SK-N-SH treated with all-trans-retinoic acid at 6 μM for 48 hours (cell line): ENCODE results near the gene CNTN6.

Experiments used
- ATAC-seq: fragments of 200-7000 bp; cut with Tn5 transposase; 3 replicates; pipeline ENCODE4 v1.9.1; 2020; ENCODE audit warnings: mild to moderate bottlenecking, moderate library complexity
- ARNTL ChIP-seq: fragments of 450-650 bp; formaldehyde crosslinking; IDR thresholded peaks from 2 replicates; pipeline ENCODE4 v1.5.0; 2020; ENCODE audit warnings: low read depth, mild to moderate bottlenecking, moderate library complexity, borderline replicate concordance
- BACH2 ChIP-seq: fragments of 250-450 bp; sonication (Bioruptor Pico); IDR thresholded peaks from 2 replicates; pipeline ENCODE4 v1.9.0; 2021; ENCODE audit warnings: mild to moderate bottlenecking, borderline replicate concordance
- CREB5 ChIP-seq: fragments of 250-450 bp; sonication (Bioruptor Pico); IDR thresholded peaks from 2 replicates; pipeline ENCODE4 v1.5.1; 2020; ENCODE audit warnings: low read depth, mild to moderate bottlenecking, moderate library complexity
- CSDC2 ChIP-seq: fragments of 250-450 bp; sonication (Bioruptor Pico); IDR thresholded peaks from 2 replicates; pipeline ENCODE4 v1.5.0; 2020; ENCODE audit warnings: mild to moderate bottlenecking, moderate library complexity
- CSRNP3 ChIP-seq: fragments of 250-450 bp; sonication (Bioruptor Pico); IDR thresholded peaks from 2 replicates; pipeline ENCODE4 v1.5.1; 2021; ENCODE audit warnings: mild to moderate bottlenecking, moderate library complexity
- ESRRG ChIP-seq: fragments of 250-450 bp; sonication (Bioruptor Pico); IDR thresholded peaks from 2 replicates; pipeline ENCODE4 v1.6.1; 2021; ENCODE audit warnings: mild to moderate bottlenecking
- GLIS3 ChIP-seq: fragments of 250-450 bp; sonication (Bioruptor Pico); IDR thresholded peaks from 2 replicates; pipeline ENCODE4 v1.5.0; 2020; ENCODE audit warnings: mild to moderate bottlenecking, moderate library complexity
- ISL1 ChIP-seq: fragments of 250-450 bp; sonication (Bioruptor Pico); IDR thresholded peaks from 2 replicates; pipeline ENCODE4 v2.1.2; 2022; ENCODE audit warnings: mild to moderate bottlenecking, moderate library complexity
- OSR1 ChIP-seq: fragments of 250-450 bp; sonication (Bioruptor Pico); IDR thresholded peaks from 2 replicates; pipeline ENCODE4 v1.8.0; 2022; ENCODE audit warnings: moderate library complexity, mild to moderate bottlenecking, inconsistent platforms
- PATZ1 ChIP-seq: fragments of 250-450 bp; sonication (Bioruptor Pico); IDR thresholded peaks from 2 replicates; pipeline ENCODE4 v1.8.0; 2020; ENCODE audit warnings: mild to moderate bottlenecking, moderate library complexity, borderline replicate concordance
- POU6F1 ChIP-seq: fragments of 250-450 bp; sonication (Bioruptor Pico); IDR thresholded peaks from 2 replicates; pipeline ENCODE4 v1.8.0; 2021; ENCODE audit warnings: low read depth, mild to moderate bottlenecking, moderate library complexity, borderline replicate concordance
- PPARA ChIP-seq: fragments of 250-450 bp; sonication (Bioruptor Pico); IDR thresholded peaks from 2 replicates; pipeline ENCODE4 v1.5.0; 2020; ENCODE audit warnings: mild to moderate bottlenecking, borderline replicate concordance
- RARB ChIP-seq: fragments of 250-450 bp; sonication (Bioruptor Pico); IDR thresholded peaks from 2 replicates; pipeline ENCODE4 v1.8.0; 2021; ENCODE audit warnings: mild to moderate bottlenecking, moderate library complexity
- SNAI2 ChIP-seq: fragments of 250-450 bp; sonication (Bioruptor Pico); IDR thresholded peaks from 2 replicates; pipeline ENCODE4 v1.5.0; 2020; ENCODE audit warnings: mild to moderate bottlenecking, moderate library complexity
- TCF4 ChIP-seq: fragments of 250-450 bp; sonication (Bioruptor Pico); IDR thresholded peaks from 2 replicates; pipeline ENCODE4 v1.8.0; 2021; ENCODE audit warnings: mild to moderate bottlenecking, moderate library complexity, borderline replicate concordance
- TOX ChIP-seq: fragments of 250-450 bp; sonication (Bioruptor Pico); IDR thresholded peaks from 2 replicates; pipeline ENCODE4 v1.8.0; 2021; ENCODE audit warnings: mild to moderate bottlenecking, moderate library complexity, borderline replicate concordance
- TSHZ2 ChIP-seq: fragments of 250-450 bp; sonication (Bioruptor Pico); IDR thresholded peaks from 2 replicates; pipeline ENCODE4 v1.5.0; 2020; ENCODE audit warnings: mild to moderate bottlenecking, moderate library complexity
- ZC3H10 ChIP-seq: fragments of 250-450 bp; sonication (Bioruptor Pico); IDR thresholded peaks from 2 replicates; pipeline ENCODE4 v1.5.1; 2021; ENCODE audit warnings: mild to moderate bottlenecking, moderate library complexity
- ZFP3 ChIP-seq: fragments of 250-450 bp; sonication (Bioruptor Pico); IDR thresholded peaks from 2 replicates; pipeline ENCODE4 v1.5.0; 2020; ENCODE audit warnings: mild to moderate bottlenecking, moderate library complexity
- ZFP30 ChIP-seq: fragments of 450-650 bp; formaldehyde crosslinking; IDR thresholded peaks from 2 replicates; pipeline ENCODE4 v1.5.0; 2022; ENCODE audit warnings: mild to moderate bottlenecking, moderate library complexity
- ZNF565 ChIP-seq: fragments of 450-650 bp; formaldehyde crosslinking; conservative IDR thresholded peaks from 2 replicates; pipeline ENCODE4 v1.5.0; 2020; ENCODE audit warnings: low read depth, mild to moderate bottlenecking, moderate library complexity
- ZNF70 ChIP-seq: fragments of 450-650 bp; formaldehyde crosslinking; IDR thresholded peaks from 2 replicates; pipeline ENCODE4 v1.5.0; 2020; ENCODE audit warnings: mild to moderate bottlenecking, moderate library complexity
- ZNF8 ChIP-seq: fragments of 450-650 bp; formaldehyde crosslinking; IDR thresholded peaks from 2 replicates; pipeline ENCODE4 v1.5.0; 2020; ENCODE audit warnings: mild to moderate bottlenecking, moderate library complexity

Gene CNTN6

GRCh38 chr3:1365528-1365927 is 272.7 kb downstream of the CNTN6 start:
- TF ChIP-seq ZNF8 (CRISPR knock-in tag), result no peak
- TF ChIP-seq PATZ1 (CRISPR knock-in tag), result no peak
- no peak for TF ChIP-seq ESRRG (CRISPR knock-in tag)
- no peak for TF ChIP-seq SNAI2 (CRISPR knock-in tag)
- no peak for TF ChIP-seq ZFP30 (CRISPR knock-in tag)
- no peak for TF ChIP-seq ZNF70 (CRISPR knock-in tag)
- TF ChIP-seq ARNTL (CRISPR knock-in tag), result no peak
- TF ChIP-seq GLIS3 (CRISPR knock-in tag), result no peak
- no peak for TF ChIP-seq ZFP3 (CRISPR knock-in tag)
- TF ChIP-seq PPARA, result no peak
- TF ChIP-seq ZC3H10 (CRISPR knock-in tag), result no peak
- ATAC-seq, result no peak

GRCh38 chr3:1374471-1374870 is 281.6 kb downstream of the CNTN6 start:
- ATAC-seq, result no peak
- no peak for TF ChIP-seq ZFP3 (CRISPR knock-in tag)
- no peak for TF ChIP-seq ESRRG (CRISPR knock-in tag)
- TF ChIP-seq CREB5 (CRISPR knock-in tag), result no peak
- no peak for TF ChIP-seq CSDC2
- TF ChIP-seq CSRNP3, result no peak
- no peak for TF ChIP-seq OSR1 (CRISPR knock-in tag)
- TF ChIP-seq TCF4 (CRISPR knock-in tag), result no peak
- no peak for TF ChIP-seq PATZ1 (CRISPR knock-in tag)
- TF ChIP-seq GLIS3 (CRISPR knock-in tag), result no peak
- no peak for TF ChIP-seq BACH2 (CRISPR knock-in tag)
- TF ChIP-seq TOX (CRISPR knock-in tag), result no peak
- no peak for TF ChIP-seq ARNTL (CRISPR knock-in tag)
- no peak for TF ChIP-seq SNAI2 (CRISPR knock-in tag)
- no peak for TF ChIP-seq ZNF565 (CRISPR knock-in tag)
- TF ChIP-seq ZC3H10 (CRISPR knock-in tag), result no peak
- TF ChIP-seq POU6F1, result no peak
- TF ChIP-seq TSHZ2, result no peak
- TF ChIP-seq RARB (CRISPR knock-in tag), result no peak
- no peak for TF ChIP-seq ISL1 (CRISPR knock-in tag)
- no peak for TF ChIP-seq PPARA
- TF ChIP-seq, all 23 proteins: peak for 0
